Stomach (tissue), 4 donors: ENCODE measurements around the gene SGIP1.

Experiments
- CTCF ChIP-seq, 7 experiments: fragments of 450-650 bp in 4 of 7; fragments of 200-600 bp in 3 of 7; sonication (generic) in 3 of 7; IDR thresholded peaks; one replicate each; pipeline ENCODE4 v1.5.1; 2016 to 2019; ENCODE audit warnings: antibody characterized with exemption in 7 of 7, control low read depth in 2 of 7, mild to moderate bottlenecking in 1 of 7
- EP300 ChIP-seq: sonication (generic); formaldehyde crosslinking; IDR thresholded peaks from one replicate; pipeline ENCODE4 v1.6.1; 2017; ENCODE audit warnings: antibody characterized with exemption

GRCh38 chr1:66542314-66542713 lies 8.4 kb downstream of the SGIP1 start:
- no peak for TF ChIP-seq CTCF (IDR thresholded peaks at IDR 0.05)
- TF ChIP-seq EP300 = no peak
